ENCODE data around the gene CRYZL1.
"Not testable (repeated sequence)": the region's sequence is repeated elsewhere in the genome, so short reads cannot be mapped to it uniquely, and the experiment has no call there.

CRYZL1 gene

DNA sequence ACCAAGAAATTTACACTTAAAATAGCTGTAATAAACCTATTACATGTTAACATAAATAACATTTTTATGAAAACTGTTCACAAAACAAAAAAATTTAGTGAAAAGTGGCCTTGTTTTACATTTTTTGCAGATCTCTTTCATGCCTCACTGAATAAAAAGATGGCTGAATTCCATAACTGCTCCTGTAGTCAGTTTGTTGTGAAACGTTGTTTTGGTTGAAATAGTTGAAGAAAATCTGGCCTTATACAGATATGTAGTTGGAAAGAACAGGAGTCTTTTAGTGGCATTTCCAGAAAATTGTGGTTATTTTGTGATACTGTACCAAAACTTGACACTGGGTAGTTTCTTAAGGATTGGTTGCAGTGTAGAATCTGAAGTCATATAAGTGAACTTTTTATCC lies 18.9 kb upstream of the CRYZL1 start:
- DNase-seq: no peak

DNA sequence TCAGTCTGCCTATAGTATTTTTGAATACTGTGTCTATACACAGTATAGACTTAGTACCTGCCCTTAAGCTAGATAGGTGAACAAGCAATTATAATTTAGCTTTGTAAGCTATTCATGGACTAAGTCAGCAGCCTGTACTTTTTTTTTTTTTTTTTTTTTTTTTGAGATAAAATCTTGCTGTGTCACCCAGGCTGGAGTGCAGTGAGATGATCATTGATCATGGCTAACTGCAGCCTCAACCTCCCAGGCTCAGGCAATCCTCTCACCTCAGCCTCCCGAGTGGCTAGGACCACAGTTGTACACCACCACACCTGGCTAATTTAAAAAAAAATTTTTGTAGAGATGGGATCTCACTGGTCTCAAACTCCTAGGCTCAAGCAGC lies 18.0 kb upstream of the CRYZL1 start:
- DNase-seq: no peak

DNA sequence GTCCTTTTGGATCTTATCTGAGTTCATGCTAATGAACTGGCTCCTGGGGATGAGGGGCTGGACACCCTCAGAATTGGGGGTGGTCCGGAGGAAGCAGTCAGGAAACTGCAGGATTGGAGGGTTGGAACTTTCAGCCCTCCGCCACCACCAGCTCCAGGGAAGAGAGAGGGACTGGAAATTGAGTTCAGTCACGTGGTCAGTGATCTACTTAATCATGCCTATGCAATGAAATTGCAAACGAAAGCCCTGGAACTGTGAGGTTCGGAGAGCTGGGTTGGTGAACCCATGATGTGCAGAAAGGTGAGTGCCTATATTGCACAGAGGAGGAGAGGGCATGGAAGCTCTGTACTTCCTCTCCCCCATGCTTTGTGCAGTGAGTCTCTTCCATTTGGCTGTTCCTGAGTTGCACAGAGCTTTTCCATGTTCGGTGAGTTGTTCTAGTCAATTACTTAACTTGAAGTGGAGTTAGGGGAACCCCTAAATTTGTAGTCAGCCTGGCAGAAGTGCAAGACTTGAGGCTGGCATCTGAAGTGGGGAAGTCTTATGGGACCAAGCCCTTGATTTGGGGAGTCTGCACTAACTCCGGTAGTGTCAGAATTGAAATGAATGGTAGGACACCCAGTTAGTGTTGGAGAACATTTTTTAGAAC lies 17.5 kb upstream of the CRYZL1 start:
- no peak for DNase-seq

DNA sequence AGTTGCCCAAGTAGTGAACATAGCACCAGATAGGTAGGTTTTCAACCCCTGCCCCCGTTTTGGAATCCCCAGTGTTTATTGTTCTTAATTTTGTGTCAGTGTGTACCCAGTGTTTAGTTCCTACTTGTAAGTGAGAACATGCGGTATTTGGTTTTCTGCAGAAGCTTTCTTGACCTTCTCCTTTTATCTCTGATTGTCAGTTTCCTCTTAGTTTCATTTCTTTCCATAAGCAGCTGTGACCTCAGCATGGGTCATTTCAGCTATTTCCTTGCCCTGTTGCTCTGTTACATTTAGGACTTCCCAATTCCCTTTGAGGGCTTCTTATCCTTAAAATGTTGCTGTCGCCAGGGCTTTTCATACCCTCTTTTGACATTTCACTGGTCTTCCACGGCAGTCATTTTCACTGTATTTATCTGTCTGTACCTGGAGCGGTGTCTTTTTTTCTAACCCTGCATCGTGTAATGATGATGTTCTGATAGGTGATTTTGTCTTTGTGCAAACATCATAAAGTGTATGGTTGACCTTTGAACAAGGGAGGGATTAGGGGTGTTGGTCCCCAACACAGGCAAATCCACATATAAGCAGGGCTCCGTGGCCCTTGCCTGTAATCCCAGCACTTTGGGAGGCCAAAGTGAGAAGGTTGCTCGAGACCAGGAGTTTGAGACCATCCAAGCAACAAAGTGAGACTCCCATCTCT lies 15.7 kb upstream of the CRYZL1 start:
- DNase-seq: no peak

DNA sequence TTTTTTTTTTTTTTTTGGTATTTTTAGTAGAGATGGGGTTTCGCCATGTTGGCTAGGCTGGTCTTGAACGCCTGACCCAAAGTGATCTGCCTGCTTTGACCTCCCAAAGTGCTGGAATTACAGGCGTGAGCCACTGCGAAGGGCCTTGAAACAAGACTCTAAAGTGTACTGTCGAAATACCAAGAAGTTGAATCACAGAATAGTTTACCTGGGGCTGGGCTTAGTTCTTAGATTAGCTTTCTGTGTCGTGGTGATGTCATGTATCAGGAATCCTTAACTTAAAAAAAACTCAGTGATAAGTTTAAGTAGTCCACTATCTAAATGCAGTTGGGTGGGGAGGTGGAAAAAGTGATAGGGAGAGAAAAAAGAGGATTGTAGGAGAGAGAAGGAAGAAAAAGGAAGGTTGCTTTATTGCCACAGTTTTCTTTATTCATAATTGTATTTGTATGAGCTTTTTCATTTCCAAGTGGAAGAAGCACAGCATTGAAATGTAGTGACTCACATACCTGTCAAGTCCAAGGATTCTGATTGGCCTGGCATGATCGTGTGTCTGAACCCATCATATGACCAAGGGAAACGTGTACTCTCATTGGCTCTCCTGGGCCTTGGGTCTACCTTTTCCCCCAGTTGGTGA lies 14.2 kb upstream of the CRYZL1 start:
- DNase-seq: peak; percentile 6

DNA sequence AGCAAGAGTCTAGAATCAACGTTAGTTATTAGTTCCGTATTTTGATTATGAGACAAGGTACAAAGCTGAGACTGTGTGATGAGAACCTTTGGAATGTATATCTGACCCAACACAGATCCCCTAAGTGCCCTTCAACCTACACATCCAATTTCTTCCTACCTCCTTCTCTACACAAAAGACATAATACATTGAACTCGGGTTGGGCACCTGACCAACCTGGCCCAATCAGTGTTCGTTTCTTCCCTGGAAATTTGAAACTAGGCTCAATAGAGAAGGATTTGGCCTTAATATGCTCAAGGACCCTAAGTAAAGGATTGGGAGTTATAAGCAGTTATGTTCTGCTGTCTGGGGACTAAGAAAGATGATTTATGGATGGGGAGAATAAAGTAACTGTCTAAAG lies 12.9 kb upstream of the CRYZL1 start:
- no peak for DNase-seq

DNA sequence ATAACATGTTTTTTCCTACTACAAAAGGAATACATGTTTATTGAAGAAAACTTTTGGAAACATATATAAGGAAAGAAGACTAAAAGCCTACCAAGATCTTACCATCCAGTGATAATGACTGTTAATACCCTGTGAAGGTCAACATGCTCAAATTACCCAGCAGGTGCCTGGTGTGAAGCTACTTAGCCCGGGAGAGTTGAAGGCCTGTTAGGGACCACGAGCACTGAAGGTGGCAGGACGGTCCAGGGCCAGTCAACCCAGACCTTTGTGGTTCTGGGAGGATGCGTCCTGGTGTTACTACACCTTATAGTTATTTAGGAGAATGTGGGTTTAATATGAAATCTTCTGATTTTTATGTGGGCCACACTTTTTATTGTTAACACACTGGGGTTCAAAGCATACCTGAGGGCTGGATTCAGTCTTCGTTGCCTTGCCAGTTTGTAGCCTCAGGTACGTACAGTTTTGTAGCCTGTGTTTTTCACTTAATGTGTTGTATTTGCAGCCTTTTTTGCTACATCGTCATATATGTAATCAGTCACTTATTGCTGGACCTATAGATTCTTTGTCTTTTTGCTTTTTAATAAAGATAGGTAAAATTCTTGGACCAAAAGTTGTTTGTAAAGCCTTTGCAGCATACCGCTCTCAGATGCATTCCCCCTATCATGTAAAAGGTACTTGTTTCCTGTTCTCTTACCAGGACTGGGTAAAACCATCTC lies 10.6 kb upstream of the CRYZL1 start:
- DNase-seq: peak; percentile 26

DNA sequence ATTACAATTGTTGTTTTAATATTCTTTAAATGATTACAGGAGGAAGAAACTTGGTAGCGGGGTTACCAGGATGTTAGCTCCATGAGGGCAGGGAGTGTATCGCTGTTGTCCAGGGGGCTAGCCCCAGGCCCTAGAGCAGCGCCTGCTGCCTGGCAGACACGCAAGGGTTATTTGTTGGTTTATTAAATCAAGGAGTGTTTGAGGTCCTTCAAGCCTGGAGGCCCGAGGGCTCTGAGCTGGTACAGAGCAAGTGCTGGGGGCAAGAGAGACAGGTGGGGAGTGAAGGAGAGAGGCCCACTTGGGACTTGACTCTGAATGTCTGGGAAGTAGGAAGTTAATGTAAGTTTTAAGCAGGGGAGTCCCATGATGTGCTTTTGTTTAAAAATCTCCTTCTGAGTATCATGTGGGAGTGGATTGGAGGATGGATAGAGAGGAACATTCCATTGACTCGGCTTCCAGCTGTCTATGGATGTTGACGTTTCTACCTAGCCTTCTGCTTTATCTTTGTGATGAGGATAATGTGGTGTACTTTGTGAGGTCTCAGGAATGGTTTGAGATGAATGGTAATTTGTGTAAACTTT lies 9.5 kb upstream of the CRYZL1 start:
- DNase-seq: no peak

DNA sequence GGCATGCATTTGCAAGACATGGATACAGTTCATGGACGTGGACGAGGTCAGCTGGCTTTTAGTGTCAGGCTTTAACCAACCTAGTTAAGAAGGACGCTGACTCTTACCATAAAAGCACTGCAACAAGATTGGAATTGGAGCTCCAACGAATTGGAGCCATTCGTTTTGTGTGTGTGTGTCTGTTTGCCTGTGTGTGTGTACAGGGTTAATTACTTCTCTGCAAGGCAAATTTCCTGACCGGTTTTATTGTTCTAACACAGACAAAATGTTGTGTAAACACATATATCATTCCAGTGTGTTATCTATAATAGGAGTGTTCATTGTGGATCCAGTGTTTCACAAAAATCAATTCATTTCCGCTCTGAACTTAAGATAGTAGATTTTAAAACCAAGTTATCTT lies 8.7 kb upstream of the CRYZL1 start:
- no peak for DNase-seq

DNA sequence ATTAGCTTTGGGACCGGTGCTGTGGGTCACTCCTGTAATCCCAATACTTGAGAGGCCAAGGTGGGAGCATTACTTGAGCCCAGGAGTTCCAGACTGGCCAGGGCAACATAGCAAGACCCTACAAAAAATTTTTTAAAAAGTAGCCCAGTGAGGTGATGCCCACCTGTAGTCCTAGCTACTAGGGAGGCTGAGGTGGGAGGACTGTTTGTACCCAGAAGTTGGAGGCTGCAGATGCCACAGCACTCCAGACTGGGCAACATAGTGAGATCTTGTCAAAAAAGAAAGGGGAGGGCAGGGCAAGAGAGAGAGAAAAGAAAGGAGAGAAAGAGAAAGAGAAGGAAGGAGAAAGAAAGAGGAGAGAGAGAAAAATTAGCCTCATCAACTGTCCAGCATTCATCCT lies 7.0 kb upstream of the CRYZL1 start:
- DNase-seq: no peak

DNA sequence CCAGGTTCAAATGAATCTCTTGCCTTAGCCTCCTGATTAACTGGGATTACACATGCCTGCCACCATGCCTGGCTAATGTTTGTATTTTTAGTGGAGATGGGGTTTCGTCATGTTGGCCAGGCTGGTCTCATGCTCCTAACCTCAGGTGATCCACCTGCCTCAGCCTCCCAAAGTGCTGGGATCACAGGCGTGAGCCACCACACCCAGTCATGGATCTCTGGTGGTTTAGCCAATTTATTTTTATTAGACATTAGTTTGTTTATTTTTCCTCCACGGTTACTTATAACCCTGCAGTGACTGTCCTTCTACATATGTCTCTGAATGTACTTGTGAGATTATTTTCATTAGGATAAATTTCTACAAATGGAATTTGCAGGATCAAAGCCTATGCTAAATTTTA lies 6.0 kb upstream of the CRYZL1 start:
- DNase-seq: no peak

DNA sequence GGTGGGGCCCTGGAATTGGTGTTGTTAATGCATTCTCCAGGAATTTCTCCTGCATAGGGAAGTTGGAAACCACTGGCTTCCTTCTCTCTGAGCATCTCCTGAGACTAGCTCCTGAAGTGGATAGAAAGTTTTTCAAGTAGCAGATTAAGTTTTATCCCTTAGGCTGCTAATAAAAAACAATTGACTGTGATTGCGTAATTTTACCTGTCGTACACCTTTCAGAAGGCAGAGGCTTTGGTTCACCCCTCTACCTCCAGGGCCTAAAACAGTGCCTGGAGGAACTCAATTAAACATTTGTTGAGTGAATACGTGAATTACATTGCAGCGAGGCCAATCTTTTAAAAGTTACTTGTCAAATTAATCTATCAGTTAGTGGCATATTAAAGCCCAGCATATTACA lies 4.2 kb upstream of the CRYZL1 start:
- no peak for DNase-seq

DNA sequence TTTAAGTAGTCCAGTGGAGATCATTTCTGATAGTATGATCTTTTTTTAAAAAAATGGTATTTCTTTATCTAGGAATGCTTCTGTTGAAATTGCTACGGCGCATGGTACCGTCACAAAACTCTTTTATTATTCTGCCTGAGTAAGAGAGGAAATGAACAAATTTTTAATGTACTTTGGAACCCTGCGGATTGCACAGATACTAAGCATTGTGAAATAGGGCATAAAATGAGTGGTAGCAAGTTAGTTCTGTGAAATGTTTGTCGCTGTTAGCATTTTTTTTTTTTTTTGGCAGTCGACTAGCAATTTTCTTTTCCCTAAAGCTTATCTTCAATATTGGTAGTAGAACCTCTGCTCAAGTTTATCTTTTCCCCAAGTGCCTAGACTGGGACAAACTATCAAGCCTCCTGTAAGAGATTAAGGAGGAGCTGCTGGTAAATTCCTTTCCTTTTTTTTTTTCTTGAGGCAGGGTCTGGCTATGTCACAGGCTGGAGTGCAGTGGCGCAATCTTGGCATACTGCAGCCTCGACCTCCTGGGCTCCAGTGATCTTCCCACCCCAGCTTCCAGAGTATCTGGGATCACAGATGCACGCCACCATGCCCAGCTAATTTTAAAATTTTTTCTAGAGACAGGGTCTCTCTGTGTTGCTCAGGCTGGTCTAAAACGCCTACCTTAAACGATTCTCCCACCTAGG lies 3.0 kb upstream of the CRYZL1 start:
- no peak for DNase-seq

DNA sequence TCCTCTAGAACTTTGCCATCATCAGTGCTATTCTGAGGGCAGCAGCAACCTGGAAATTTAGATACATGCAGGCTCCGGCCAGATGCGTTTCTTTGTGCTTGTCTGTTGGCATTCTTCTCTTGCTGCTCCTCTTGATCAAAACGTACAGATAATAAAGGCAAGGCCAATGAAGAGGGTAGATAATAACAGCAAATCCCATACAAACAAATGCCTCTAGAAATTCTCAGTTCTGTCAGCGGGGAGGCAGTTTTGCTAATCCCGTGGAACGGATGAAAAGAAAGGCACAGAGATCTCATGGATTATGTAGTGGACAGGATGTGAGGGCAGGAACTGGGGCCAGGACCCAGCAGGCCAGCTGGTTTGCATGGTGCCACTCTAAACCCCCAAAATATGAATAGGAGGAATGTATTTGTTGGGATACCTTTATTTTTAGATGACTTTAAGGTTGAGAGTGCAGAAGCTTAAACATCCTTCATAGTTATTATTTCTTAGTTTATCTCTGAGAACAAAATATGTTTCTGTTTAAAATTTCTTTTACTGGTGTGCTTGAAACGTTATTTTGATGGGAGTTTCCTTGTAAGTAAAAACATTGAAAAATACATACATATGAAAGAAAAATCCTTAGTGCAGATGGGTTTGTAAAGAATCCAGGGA lies 2.2 kb upstream of the CRYZL1 start:
- peak; percentile 33 for DNase-seq

DNA sequence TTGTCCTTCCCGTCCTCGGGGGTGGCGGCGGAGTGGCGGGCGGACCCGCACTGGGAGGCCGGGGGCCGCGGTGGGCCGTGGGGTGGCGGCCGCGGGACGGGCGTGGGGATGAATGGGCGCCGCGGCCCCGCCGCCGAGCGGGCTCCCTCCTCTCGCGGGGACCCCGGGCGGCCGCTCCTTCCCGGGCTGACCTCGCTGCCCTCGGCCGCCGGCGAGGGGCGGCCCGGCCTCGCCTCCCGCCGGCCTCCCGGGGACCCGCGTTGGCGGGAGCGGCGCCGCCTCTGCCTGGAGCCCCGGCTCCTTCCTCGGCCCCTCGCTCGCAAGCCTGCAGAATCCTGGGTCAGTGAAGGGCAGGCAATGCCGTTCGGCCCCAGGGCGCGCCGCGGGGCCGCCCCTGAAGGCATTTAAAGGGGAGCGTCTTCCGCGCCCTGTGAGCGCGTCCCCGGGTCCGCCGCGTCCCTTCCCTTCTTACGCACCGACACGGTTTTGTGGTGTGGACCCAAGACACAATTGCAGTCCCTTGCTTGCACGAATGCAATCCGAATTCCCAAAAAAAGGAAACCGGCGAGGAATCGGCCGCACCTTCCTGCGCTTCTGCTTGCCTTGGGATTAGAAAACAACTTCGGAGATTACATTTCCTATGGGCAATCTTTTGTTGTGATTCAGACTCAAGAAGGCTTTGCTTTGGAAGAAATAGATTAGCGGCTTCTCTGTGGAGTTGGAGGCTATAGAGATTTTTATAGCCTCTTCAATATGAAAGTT lies 1.5 kb upstream of the CRYZL1 start:
- peak; percentile 51 for DNase-seq

DNA sequence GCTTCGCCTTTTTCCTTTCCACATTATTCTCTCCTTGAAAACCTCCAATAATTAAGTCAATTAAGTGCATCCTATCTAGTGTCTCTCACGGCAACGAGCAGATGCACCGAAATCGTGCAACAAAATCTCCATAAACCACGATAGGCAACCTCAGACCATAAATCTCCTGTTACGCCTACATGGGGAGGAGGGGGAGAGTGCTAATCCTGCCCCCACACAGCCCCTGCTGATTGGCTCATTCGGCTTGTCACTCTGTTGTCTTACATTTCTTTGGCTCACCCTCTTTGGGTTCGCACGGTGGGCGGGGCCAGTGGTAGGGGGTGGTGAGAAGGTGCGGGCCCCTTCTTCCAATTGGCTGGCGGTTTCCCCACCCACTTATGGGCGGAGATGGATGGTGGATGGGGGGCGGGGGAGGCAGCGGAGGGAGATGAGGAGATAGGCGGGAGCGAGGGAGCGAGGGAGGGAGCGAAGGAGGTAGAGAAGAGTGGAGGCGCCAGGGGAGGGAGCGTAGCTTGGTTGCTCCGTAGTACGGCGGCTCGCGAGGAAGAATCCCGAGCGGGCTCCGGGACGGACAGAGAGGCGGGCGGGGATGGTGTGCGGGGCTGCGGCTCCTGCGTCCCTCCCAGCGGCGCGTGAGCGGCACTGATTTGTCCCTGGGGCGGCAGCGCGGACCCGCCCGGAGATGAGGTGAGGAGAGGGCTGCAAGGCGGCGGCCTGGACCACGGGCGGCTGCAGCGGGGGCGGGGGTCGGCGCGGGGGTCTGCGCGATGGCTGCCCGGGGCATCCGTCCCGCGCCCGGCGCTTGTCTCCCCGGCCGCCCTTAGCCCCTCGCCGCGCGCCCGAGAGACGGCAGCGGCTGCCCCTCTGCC lies 720 bp upstream of the CRYZL1 start, which contains the start of gene ITSN1:
Gene ITSN1 (plus strand): TSS at position 475 of the 869 bp plus-strand sequence. CDS start 76,328 bp downstream, outside the sequence.
- peak; percentile 99 for DNase-seq

DNA sequence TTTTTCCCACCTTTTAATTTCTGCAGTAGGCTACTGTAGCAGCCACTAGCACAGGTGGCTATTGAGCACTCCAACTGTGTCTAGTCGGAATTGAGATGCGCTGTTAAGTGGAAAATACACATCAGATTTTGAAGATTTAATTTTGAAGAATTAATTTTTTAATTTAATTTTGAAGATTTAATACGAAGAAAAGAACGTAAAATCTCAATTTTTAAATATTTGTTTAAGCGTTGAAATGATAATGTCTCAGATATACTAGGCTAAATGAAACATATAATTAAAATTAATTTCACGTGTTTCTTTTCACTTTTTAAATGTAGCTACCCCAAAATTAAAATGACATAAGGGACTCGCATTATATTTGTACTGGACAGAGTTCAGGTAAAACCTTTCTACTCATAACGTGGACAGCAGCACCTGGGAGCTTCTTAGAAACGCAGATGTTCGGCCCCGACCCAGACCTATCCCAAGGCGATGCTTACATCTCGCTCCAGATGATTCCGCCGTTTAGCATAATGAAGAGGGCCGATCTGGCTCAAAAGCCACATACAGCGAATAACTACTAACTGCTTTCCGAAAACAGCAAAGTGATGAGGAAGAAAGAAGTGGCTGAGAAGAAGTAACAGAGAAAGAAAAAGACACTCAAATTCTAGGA lies 717 bp downstream of the CRYZL1 start:
- peak; percentile 58 for DNase-seq

DNA sequence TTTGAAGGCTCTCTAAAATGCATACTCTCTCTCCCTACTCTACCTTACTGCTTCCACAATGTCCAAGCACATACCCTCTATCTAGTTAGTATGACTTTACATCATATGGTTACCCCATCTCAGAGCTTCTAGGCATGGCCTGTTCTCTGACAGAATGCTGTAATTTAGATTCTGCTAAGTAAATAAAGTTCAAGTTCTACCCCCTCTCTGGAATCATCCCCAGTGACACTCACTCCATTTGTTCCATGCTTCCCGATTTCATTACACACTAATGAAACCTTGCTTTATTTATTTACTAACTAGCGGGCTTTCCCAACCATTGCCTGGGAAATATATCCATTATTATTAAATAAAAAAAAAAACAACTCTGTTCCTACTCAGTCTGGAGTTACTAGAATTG lies 7.3 kb downstream of the CRYZL1 start:
- no peak for DNase-seq

DNA sequence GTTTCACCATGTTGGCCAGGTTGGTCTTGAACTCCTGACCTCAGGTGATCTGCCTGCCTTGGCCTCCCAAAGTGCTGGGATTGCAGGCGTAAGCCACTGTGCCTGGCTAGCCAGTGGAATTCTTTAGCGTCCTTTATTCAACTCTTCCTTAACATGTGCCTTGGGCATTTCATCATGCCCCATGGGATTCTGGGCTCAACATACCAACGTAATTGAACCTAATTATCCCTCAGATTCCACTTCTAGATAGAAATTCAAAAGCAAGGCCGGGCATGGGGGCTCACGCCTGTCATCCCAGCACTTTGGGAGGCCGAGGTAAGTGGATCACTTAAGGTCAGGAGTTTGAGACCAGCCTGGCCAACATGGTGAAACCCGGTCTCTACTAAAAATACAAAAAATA lies 15.4 kb downstream of the CRYZL1 start:
- DNase-seq: not testable (repeated sequence)

DNA sequence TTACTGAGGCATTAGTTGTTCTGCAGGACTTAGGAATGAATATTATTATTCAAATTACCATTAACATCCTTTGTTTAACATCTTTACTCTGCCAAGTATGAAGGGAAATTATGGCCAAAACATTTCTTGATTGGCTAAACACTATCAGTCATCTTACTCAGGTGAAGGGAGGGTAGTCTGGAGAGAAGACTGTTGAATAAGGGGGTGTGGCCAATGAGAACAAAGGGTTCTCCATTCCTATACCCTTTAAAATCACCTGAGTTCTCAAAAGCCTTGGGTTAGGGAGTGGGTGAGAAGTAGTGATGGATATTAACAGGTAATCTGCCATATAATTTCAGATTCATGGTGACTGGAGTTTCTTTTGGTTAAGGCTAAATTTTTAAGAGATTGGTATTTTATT lies 19.3 kb downstream of the CRYZL1 start:
- DNase-seq: no peak
